ENCODE results near the gene ZNF124. TPM values are rescaled to one million over a fixed set of nuclear protein-coding genes. Genes with fewer than 3 reads are reported as not detected.

Gene ZNF124
- total and polyA plus RNA-seq, 2 of the 13 experiments (the other 11 are each of a cell fraction or from before 2014, with no cell fraction given), result 9.7 to 134 TPM

- peaks cover 4% of the 10 kb centered on the region; the same call in 1 of the 2 replicates for H4K20me1 ChIP-seq (ENCODE audit: insufficient read depth, low read length)
- FAIRE-seq (no peak), ATAC-seq (no peak), DNase-seq (ENCODE audit: low spot score) (no peak)
- no peak overlapping the region for H3K4me3 ChIP-seq (replicated peaks in 1 of 3; ENCODE audit: insufficient read depth in 1 of 3, low read depth in 2 of 3, low read length in 3 of 3)
- ChIA-PET POLR2A (no interaction called here), CTCF (ENCODE audit: low intra/inter-chr PET ratio, low total read pairs) (no interaction called here)
- H3K4me2 ChIP-seq (ENCODE audit: low read depth, low read length), result no peak overlapping the region
- H3K36me3 ChIP-seq (replicated peaks in 1 of 2; ENCODE audit: control insufficient read depth in 1 of 2, insufficient read depth in 2 of 2, low read length in 2 of 2), result peaks cover 17 to 57% of the 10 kb centered on the region in 2 experiments
- peaks cover 54% of the 10 kb centered on the region for H3K9me3 ChIP-seq (ENCODE audit: low read length)
- 98% methylated on average over 6 of the region's 6 CpGs for WGBS (ENCODE audit: low lambda C conversion rate)
- BruUV-seq (replicated peaks), result no TSS peak
- no peak overlapping the region for H3K9ac ChIP-seq (ENCODE audit: insufficient read depth, low read depth, low read length)
- TF ChIP-seq ZNF75D (CRISPR knock-in tag; IDR thresholded peaks at IDR 0.05; ENCODE audit: borderline replicate concordance) (peak; percentile 98), TCF7 (IDR thresholded peaks at IDR 0.05; ENCODE audit: low read depth) (no peak), RBM22 (optimal IDR thresholded peaks at IDR 0.05; ENCODE audit: low read length) (peak; percentile 53), ZNF800 (CRISPR knock-in tag; IDR thresholded peaks at IDR 0.05) (no peak), ZNF274 (CRISPR knock-in tag; IDR thresholded peaks at IDR 0.05) (peak; percentile 99), ATRX (CRISPR knock-in tag; IDR thresholded peaks at IDR 0.05; ENCODE audit: borderline replicate concordance) (no peak), REL (CRISPR knock-in tag; conservative IDR thresholded peaks at IDR 0.05) (no peak)
- H3K4me1 ChIP-seq (ENCODE audit: insufficient read depth, low read length), result no peaks in the 10 kb centered on the region
- no peak overlapping the region for H3K27ac ChIP-seq (ENCODE audit: extremely low read length, insufficient read depth, low read length)
- H2AFZ ChIP-seq (ENCODE audit: low read length), result no peak overlapping the region
- no peaks in the 10 kb centered on the region for H3K27me3 ChIP-seq (ENCODE audit: control insufficient read depth in 1 of 2, insufficient read depth in 2 of 2, low read length in 2 of 2)
- in situ Hi-C loops (cut with HindIII; ENCODE audit: extremely low pct_ligation_motif_present, low pct_unique_long_range_greater_than_20kb), result no loop called here
- intact Hi-C loops (cut with micrococcal nuclease; ENCODE audit: unreplicated experiment), result no loop called here
- H3K79me2 ChIP-seq (ENCODE audit: insufficient read depth, low read length), result peaks cover 36% of the 10 kb centered on the region
These were observed 15.0 kb downstream of the ZNF124 start for GRCh38 chr1:247156787-247157232.

- Histone ChIP-seq H3K4me2 (ENCODE audit: low read depth, low read length) (no peak overlapping the region), H3K27ac (ENCODE audit: extremely low read length, insufficient read depth, low read length) (no peak overlapping the region), H2AFZ (ENCODE audit: low read length) (no peak overlapping the region), H3K27me3 (ENCODE audit: control insufficient read depth in 1 of 2, insufficient read depth in 2 of 2, low read length in 2 of 2) (no peaks in the 10 kb centered on the region), H4K20me1 (ENCODE audit: insufficient read depth, low read length) (no peaks in the 10 kb centered on the region), H3K9ac (ENCODE audit: insufficient read depth, low read depth, low read length) (no peak overlapping the region), H3K9me3 (ENCODE audit: low read length) (peaks cover 3% of the 10 kb centered on the region; the same call in 1 of the 2 replicates), H3K36me3 (replicated peaks in 1 of 2; ENCODE audit: control insufficient read depth in 1 of 2, insufficient read depth in 2 of 2, low read length in 2 of 2) (peaks cover 2 to 19% of the 10 kb centered on the region in 2 experiments; a peak in 3 of 5 replicates), H3K4me1 (ENCODE audit: insufficient read depth, low read length) (no peaks in the 10 kb centered on the region), H3K79me2 (ENCODE audit: insufficient read depth, low read length) (peaks cover 6% of the 10 kb centered on the region), H3K4me3 (replicated peaks in 1 of 3; ENCODE audit: insufficient read depth in 1 of 3, low read depth in 2 of 3, low read length in 3 of 3) (no peak overlapping the region)
- no TSS peak for BruUV-seq (replicated peaks)
- POLR2A ChIA-PET, result no interaction called here
- CTCF ChIA-PET (ENCODE audit: low intra/inter-chr PET ratio, low total read pairs), result no interaction called here
- in situ Hi-C loops (cut with HindIII; ENCODE audit: extremely low pct_ligation_motif_present, low pct_unique_long_range_greater_than_20kb) (no loop called here), intact Hi-C loops (cut with micrococcal nuclease; ENCODE audit: unreplicated experiment) (no loop called here)
- ATAC-seq (no peak), FAIRE-seq (no peak), DNase-seq (ENCODE audit: low spot score) (no peak)
- 100% methylated on average over 2 of the region's 2 CpGs for WGBS (ENCODE audit: low lambda C conversion rate)
- TF ChIP-seq ZUFSP (CRISPR knock-in tag; IDR thresholded peaks at IDR 0.05; ENCODE audit: borderline replicate concordance) (no peak), ZFX (CRISPR knock-in tag; IDR thresholded peaks at IDR 0.05; ENCODE audit: low read depth) (no peak), SIX1 (CRISPR knock-in tag; IDR thresholded peaks at IDR 0.05; ENCODE audit: borderline replicate concordance) (no peak), ZNF766 (CRISPR knock-in tag; IDR thresholded peaks at IDR 0.05; ENCODE audit: borderline replicate concordance) (no peak), U2AF2 (IDR thresholded peaks at IDR 0.05; ENCODE audit: low read depth, low read length) (no peak), SP140L (CRISPR knock-in tag; IDR thresholded peaks at IDR 0.05; ENCODE audit: borderline replicate concordance) (no peak), NONO (IDR thresholded peaks at IDR 0.05) (no peak), NONO (CRISPR knock-in tag; conservative IDR thresholded peaks at IDR 0.05) (no peak), ZNF501 (CRISPR knock-in tag; IDR thresholded peaks at IDR 0.05) (no peak), GFI1 (CRISPR knock-in tag; IDR thresholded peaks at IDR 0.05; ENCODE audit: borderline replicate concordance) (no peak)
These were observed 24.0 kb downstream of the ZNF124 start for GRCh38 chr1:247147781-247148180.

Data from HepG2 (cell line).